WTC11 (cell line): ENCODE results near the gene CCDC126. TPM values are rescaled to one million over a fixed set of nuclear protein-coding genes. Genes with fewer than 3 reads are reported as not detected.
A peak's percentile ranks its signal among the peaks of the same experiment; 100 is the strongest.

ENCODE experiments used
- ATAC-seq: fragments of 200-7000 bp; cut with Tn5 transposase; 2 replicates; pipeline ENCODE4 v1.10.0; 2021; ENCODE audit warnings: mild to moderate bottlenecking, moderate library complexity
- CTCF ChIA-PET: fragments of 300-600 bp; sonication (Branson Sonifier 250); formaldehyde crosslinking; loops from one replicate; lab custom pipeline; 2021; ENCODE audit warnings: antibody characterized with exemption; lab: Charles Lee
- POLR2A ChIA-PET: fragments of 350-600 bp; sonication (Branson Sonifier 250); formaldehyde crosslinking; loops from one replicate; lab custom pipeline; 2021; ENCODE audit warnings: antibody characterized with exemption; lab: Charles Lee
- DNase-seq: peaks from one replicate; pipeline ENCODE4 v3.0.0; 2021; ENCODE audit warnings: low spot score
- H3K27ac Mint-ChIP-seq: 2 replicates; pipeline ENCODE4 v1.8.0; 2021; ENCODE audit warnings: mixed read lengths
- H3K27me3 Mint-ChIP-seq: 2 replicates; pipeline ENCODE4 v1.8.0; 2021; ENCODE audit warnings: low read depth, mild to moderate bottlenecking, moderate library complexity, mixed read lengths
- H3K36me3 Mint-ChIP-seq: 2 replicates; pipeline ENCODE4 v1.8.0; 2021; ENCODE audit warnings: mixed read lengths
- H3K4me1 Mint-ChIP-seq: 2 replicates; pipeline ENCODE4 v1.8.0; 2022; ENCODE audit warnings: mixed read lengths
- H3K4me3 Mint-ChIP-seq: 2 replicates; pipeline ENCODE4 v1.8.0; 2021; ENCODE audit warnings: mild to moderate bottlenecking, moderate library complexity, mixed read lengths
- H3K9me3 Mint-ChIP-seq: 2 replicates; pipeline ENCODE4 v1.8.0; 2021; ENCODE audit warnings: mixed read lengths
- ARID4B ChIP-seq: sonication (generic); formaldehyde crosslinking; IDR thresholded peaks from 2 replicates; pipeline ENCODE4 v1.8.0; 2023; ENCODE audit warnings: missing genetic modification reagents, mild to moderate bottlenecking, borderline replicate concordance
- CDX4 ChIP-seq: fragments of 250-450 bp; sonication (Bioruptor Pico); IDR thresholded peaks from 2 replicates; pipeline ENCODE4 v1.9.0; 2021; ENCODE audit warnings: moderate library complexity, mild to moderate bottlenecking, inconsistent platforms, borderline replicate concordance
- E2F4 ChIP-seq: sonication (generic); formaldehyde crosslinking; IDR thresholded peaks from 2 replicates; pipeline ENCODE4 v1.8.1; 2022; ENCODE audit warnings: low read depth, mild to moderate bottlenecking, moderate library complexity, missing genetic modification reagents, borderline replicate concordance
- HMGA2 ChIP-seq: fragments of 250-450 bp; sonication (Bioruptor Pico); IDR thresholded peaks from 2 replicates; pipeline ENCODE4 v1.4.0; 2021; ENCODE audit warnings: mild to moderate bottlenecking, moderate library complexity
- JUN ChIP-seq: sonication (generic); formaldehyde crosslinking; IDR thresholded peaks from 2 replicates; pipeline ENCODE4 v1.8.0; 2023; ENCODE audit warnings: mild to moderate bottlenecking, missing genetic modification reagents
- MXD4 ChIP-seq: fragments of 250-450 bp; sonication (Bioruptor Pico); IDR thresholded peaks from 2 replicates; pipeline ENCODE4 v1.8.0; 2021; ENCODE audit warnings: mild to moderate bottlenecking, moderate library complexity, borderline replicate concordance
- PREB ChIP-seq: sonication (generic); formaldehyde crosslinking; IDR thresholded peaks from 2 replicates; pipeline ENCODE4 v1.8.1; 2022; ENCODE audit warnings: mild to moderate bottlenecking, missing genetic modification reagents, moderate library complexity, borderline replicate concordance
- STAT6 ChIP-seq: sonication (generic); formaldehyde crosslinking; conservative IDR thresholded peaks from 2 replicates; pipeline ENCODE4 v1.8.1; 2023; ENCODE audit warnings: mild to moderate bottlenecking, low read depth, missing genetic modification reagents, moderate library complexity
- ZNF138 ChIP-seq: sonication (generic); formaldehyde crosslinking; conservative IDR thresholded peaks from 2 replicates; pipeline ENCODE4 v1.8.1; 2022; ENCODE audit warnings: mild to moderate bottlenecking, moderate library complexity, missing genetic modification reagents
- ZNF219 ChIP-seq: sonication (generic); formaldehyde crosslinking; IDR thresholded peaks from 2 replicates; pipeline ENCODE4 v1.8.0; 2023; ENCODE audit warnings: missing genetic modification reagents, mild to moderate bottlenecking, borderline replicate concordance
- ZNF317 ChIP-seq: sonication (generic); formaldehyde crosslinking; IDR thresholded peaks from 2 replicates; pipeline ENCODE4 v1.8.1; 2023; ENCODE audit warnings: low read depth, mild to moderate bottlenecking, moderate library complexity, missing genetic modification reagents, borderline replicate concordance
- ZNF416 ChIP-seq: fragments of 250-450 bp; sonication (Bioruptor Pico); IDR thresholded peaks from 2 replicates; pipeline ENCODE4 v1.9.0; 2021; ENCODE audit warnings: mild to moderate bottlenecking, inconsistent platforms
- ZNF423 ChIP-seq: fragments of 250-450 bp; sonication (Bioruptor Pico); IDR thresholded peaks from 2 replicates; pipeline ENCODE4 v2.1.2; 2022; ENCODE audit warnings: mild to moderate bottlenecking, moderate library complexity
- ZNF532 ChIP-seq: fragments of 250-450 bp; sonication (Bioruptor Pico); IDR thresholded peaks from 2 replicates; pipeline ENCODE4 v1.9.0; 2021; ENCODE audit warnings: mild to moderate bottlenecking, borderline replicate concordance
- total RNA-seq: library from RNA; stranded (reverse); gene quantifications from 3 replicates; pipeline ENCODE4 v1.2.3, GENCODE V29; 2021

The CCDC126 gene
- total RNA-seq, 1 experiment from 2014 or later = 5.1 TPM

GRCh38 chr7:23594879-23595604 lies 2.1 kb upstream of the CCDC126 start (continued):
- TF ChIP-seq E2F4 (no peak), STAT6 (CRISPR knock-in tag) (no peak), ARID4B (CRISPR knock-in tag) (no peak), ZNF219 (CRISPR knock-in tag) (no peak), HMGA2 (no peak)

GRCh38 chr7:23598296-23598695 lies 1.1 kb downstream of the CCDC126 start:
- DNase-seq = no peak
- H3K27ac Mint-ChIP-seq = peak overlapping the region; percentile 88
- TF ChIP-seq PREB (CRISPR knock-in tag) = no peak
- no peak for TF ChIP-seq ZNF317 (CRISPR knock-in tag)
- TF ChIP-seq ZNF532 (CRISPR knock-in tag) = no peak
- no peak for TF ChIP-seq CDX4 (CRISPR knock-in tag)
- no peak for TF ChIP-seq ZNF423
- no peak for TF ChIP-seq ZNF219 (CRISPR knock-in tag)
- no peak for TF ChIP-seq ZNF138 (CRISPR knock-in tag)
- TF ChIP-seq ZNF416 = no peak
- no peak for TF ChIP-seq ARID4B (CRISPR knock-in tag)
- no peak for TF ChIP-seq JUN (CRISPR knock-in tag)
- TF ChIP-seq MXD4 (CRISPR knock-in tag) = no peak

More at GRCh38 chr7:23598296-23598695, 1.1 kb downstream of the CCDC126 start:
- ATAC-seq = 0 out of 2 replicates have a peak, but pooled peaks have one; percentile 7
- H3K4me1 Mint-ChIP-seq = peaks cover 24% of the 10 kb centered on the region
- H3K4me3 Mint-ChIP-seq = peak overlapping the region; percentile 93
- CTCF ChIA-PET = interaction anchor here (1.1 to 2.4 kb wide), 5 partner anchors 10 to 99 kb away, joined by 3 to 14 read pairs (median 6); no protein-coding TSS in a partner anchor
- POLR2A ChIA-PET = interaction anchor here (0.7 to 2.0 kb wide), 2 partner anchors 79 to 82 kb away, joined by 4 to 8 read pairs; partner anchors contain the start of gene FAM221A
- peaks cover 4% of the 10 kb centered on the region for H3K9me3 Mint-ChIP-seq
- H3K27me3 Mint-ChIP-seq = peaks cover 29% of the 10 kb centered on the region
- peaks cover 3% of the 10 kb centered on the region for H3K36me3 Mint-ChIP-seq
